ENCODE data around the gene CRISPLD2.
"Not testable (repeated sequence)": the region's sequence is repeated elsewhere in the genome, so short reads cannot be mapped to it uniquely, and the experiment has no call there.

CRISPLD2 gene

GRCh38 chr16:84931107-84931494, 111.3 kb downstream of the CRISPLD2 start:
- no peak for DNase-seq (ENCODE audit: low spot score)

DNA sequence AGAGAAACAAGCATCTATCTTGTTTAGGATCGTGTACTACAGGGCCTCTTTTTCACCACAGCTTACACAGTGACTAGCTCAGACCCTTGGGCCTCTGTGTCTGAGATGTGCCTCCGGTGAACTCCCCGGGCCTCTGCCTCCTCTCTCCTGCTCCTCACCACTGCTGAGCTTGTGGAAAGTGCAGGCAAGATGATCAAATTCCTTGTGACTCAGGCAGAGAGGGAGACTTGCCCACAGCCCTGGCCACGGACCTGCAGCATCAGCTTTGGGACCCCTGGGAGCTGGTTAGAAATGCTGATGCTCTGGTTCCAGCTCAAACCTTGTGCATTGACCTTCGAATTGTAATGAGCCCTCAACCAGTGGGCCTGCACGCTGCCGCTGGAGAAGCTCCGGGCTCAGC, 111.7 kb downstream of the CRISPLD2 start:
- no peak for DNase-seq (ENCODE audit: low spot score)

DNA sequence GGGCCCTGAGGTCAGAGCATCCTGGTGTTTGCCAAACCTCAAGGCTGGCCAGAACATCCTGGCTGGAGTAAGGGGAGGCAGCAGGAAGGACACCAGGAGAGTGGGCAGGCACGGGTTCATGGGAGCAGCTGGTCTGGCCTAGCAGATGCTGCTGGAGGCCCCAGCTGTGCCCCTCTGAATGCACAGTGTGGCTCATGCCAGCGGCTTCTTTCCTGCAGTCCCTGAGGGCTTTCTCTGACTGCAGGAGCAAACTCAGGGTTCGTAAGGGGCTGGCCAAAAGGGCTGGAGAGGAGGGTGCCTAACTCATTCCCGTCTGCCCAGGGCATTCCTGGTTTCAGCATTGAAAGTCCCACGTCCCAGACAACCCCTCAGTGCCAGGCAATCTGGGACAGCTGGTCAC, 112.9 kb downstream of the CRISPLD2 start:
- no peak for DNase-seq (ENCODE audit: low spot score)

GRCh38 chr16:84933774-84934631, 114.2 kb downstream of the CRISPLD2 start:
- no peak for DNase-seq (ENCODE audit: low spot score)

DNA sequence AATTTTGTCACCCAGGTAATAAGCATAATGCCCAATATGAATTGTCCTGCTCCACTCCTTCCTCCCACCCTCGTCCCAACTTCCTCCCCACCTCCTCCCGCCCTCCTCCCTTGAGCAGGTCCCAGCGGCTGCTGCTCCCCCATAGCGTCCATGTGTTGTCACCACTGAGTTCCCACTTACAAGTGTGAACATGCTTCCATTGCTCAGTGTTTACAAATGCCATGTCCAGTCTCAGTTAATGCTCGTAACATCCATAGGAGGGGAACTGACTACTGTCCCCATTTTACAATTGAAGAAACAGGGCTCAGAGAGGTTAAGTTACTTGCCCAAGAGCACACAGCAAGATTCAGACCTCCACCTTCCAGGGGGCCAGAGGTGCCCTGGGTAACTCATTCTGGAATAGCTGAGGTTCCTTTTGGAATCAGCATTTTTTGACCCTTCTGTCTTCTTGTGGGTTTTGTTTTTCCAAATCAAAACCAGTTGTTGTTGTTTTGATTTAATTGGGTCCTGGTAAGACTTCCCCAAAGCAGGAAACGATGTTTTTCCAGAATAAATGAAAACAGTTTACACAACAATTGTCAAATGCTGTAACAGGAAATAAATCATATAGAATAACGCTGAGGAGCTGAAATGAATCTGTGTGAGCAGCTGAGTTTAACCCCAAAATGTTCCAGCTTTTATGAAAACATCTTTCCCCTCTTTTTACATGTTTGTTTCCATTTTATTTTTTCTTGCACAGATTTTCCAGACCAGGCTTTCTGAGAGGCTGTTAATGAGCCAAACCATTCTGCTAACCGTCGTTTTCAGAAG, 117.6 kb downstream of the CRISPLD2 start:
- no peak for DNase-seq (ENCODE audit: low spot score)

DNA sequence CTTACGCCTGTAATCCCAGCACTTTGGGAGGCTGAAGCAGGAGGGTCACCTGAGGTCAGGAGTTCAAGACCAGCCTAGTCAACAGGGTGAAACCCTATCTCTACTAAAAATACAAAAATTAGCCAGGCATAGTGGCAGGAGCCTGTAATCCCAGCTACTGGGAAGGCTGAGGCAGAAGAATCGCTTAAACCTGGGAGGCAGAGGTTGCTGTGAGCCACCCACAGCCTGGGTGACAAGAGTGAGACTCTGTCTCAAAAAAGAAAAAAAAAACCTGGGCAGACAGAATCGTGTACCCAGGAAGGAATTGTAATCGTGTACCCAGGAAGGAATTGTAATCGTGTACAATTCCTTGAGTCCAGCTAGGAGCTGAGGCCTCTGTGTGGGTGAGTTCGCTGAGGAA, 118.8 kb downstream of the CRISPLD2 start:
- not testable (repeated sequence) for DNase-seq (ENCODE audit: low spot score)

GRCh38 chr16:84940670-84941551, 121.1 kb downstream of the CRISPLD2 start:
- no peak for DNase-seq (ENCODE audit: low spot score)

DNA sequence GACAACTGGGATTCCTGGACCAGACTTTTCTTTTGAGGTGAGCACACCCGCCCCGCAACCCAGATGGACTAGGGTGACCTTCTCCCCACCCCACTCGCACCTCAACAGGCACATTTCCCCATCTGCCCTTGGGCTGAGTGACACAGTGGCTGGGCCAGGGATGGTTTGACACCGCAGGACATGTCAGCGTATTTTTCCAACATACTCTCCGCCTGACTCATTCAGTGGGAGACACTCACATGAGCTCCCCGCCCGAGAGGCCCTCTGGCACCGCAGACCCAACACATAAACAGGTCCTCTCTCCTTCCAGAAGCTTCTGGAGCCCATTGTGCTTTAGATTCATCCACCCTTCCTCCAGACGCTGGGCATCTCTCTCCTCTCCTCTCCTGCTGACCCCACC, 122.1 kb downstream of the CRISPLD2 start:
- no peak for DNase-seq (ENCODE audit: low spot score)

DNA sequence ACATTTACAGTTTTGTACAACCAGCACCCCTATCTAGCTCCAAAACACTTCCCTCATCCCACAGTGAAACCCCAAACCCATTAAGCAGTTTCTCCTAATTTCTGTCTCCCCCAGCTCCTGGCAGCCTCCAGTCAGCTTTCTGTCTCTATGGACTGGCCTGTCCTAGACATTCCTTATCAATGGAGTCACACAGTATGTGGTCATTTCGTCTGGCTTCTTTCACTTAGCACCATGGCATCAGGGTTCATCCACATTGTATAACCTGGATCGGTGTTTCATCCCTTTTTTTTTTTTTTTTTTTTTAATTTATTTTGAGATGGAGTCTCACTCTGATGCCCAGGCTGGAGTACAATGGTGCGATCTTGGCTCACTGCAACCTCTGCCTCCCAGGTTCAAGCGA, 123.0 kb downstream of the CRISPLD2 start:
- DNase-seq (ENCODE audit: low spot score), result no peak

GRCh38 chr16:84943620-84944019, 123.8 kb downstream of the CRISPLD2 start:
- no peak for DNase-seq (ENCODE audit: low spot score)

DNA sequence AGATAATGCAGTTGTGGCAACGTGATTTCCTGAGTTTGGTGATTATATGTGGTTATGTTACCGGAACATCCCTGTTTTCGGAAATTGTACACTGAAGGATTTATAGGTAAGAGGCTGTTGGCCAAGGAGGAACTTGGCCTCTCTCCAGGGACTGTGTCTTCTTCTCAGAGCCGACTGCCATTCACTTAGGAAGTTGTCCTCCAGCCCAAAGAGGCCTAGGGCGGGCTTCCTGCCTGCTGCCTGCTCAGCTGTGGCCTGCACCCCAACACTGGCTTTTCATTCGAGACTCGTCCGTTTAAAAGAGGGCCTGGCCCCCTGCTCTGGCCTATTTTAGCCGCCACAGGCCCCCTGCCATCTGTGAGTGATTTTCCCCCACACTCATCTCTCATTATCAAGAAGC, 127.2 kb downstream of the CRISPLD2 start:
- no peak for DNase-seq (ENCODE audit: low spot score)

DNA sequence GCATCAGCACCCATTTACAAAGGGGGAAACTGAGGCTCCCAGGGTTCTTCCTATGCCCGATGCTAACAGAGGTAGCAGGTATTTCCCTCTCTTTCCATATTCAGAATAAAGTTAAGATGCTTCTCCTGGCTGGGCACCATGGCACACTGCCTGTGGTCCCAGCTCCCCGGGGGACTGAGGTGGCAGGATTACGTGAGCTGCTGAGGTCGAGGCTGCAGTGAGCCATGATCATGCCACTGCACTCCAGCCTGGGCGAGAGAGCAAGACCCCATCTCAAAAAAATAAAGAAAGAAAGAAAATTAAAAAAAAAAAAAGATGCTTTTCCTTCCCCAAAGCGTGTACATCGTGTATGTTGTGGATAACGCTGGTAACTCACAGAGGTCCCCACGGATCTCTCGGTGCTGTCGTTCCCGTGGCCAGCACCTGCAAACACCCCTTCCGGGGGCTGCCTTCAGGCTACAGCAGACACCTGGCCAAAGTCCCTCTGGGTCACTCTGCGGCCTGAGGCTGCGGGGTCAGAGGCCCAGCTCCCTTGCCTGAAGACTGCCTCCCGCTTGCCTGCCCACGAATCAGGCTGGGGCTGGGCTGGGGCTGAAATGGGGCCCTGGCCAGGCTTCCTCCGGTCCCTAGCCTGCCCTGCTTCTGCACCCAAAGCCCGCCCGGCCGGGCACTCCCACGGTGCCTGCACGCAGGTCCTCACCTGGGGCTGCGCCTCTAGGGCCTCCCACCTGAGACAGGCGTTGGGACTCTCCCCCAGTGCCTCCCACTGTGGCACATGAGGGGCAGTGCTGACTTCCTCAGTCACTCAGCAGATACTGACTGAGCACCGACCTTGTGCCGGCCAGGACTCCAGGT, 128.4 kb downstream of the CRISPLD2 start:
- DNase-seq (ENCODE audit: low spot score), result peak; percentile 47

GRCh38 chr16:84948851-84949610, 129.2 kb downstream of the CRISPLD2 start:
- no peak for DNase-seq (ENCODE audit: low spot score)

GRCh38 chr16:84949772-84950436, 130.1 kb downstream of the CRISPLD2 start:
- no peak for DNase-seq (ENCODE audit: low spot score)

DNA sequence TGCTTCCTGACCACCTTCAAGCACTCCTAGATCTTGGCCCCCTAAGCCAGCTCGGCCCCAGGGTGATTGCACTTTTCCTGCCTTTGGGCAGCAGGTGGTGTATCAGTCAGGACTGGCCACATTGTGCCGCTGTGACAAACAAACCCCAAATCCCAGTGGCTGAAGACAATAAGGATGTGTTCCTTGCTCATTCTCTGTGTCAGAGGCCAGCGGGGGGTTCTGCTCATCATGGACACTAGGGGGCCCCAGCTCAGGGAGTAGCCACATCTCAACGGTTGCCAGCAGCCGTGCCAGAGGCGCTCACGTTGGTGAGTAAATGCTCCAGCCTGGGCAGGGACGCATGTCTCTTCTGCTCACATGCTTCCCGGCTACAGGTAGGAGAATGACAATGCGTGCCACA, 131.1 kb downstream of the CRISPLD2 start:
- peak; percentile 56 for DNase-seq (ENCODE audit: low spot score)

DNA sequence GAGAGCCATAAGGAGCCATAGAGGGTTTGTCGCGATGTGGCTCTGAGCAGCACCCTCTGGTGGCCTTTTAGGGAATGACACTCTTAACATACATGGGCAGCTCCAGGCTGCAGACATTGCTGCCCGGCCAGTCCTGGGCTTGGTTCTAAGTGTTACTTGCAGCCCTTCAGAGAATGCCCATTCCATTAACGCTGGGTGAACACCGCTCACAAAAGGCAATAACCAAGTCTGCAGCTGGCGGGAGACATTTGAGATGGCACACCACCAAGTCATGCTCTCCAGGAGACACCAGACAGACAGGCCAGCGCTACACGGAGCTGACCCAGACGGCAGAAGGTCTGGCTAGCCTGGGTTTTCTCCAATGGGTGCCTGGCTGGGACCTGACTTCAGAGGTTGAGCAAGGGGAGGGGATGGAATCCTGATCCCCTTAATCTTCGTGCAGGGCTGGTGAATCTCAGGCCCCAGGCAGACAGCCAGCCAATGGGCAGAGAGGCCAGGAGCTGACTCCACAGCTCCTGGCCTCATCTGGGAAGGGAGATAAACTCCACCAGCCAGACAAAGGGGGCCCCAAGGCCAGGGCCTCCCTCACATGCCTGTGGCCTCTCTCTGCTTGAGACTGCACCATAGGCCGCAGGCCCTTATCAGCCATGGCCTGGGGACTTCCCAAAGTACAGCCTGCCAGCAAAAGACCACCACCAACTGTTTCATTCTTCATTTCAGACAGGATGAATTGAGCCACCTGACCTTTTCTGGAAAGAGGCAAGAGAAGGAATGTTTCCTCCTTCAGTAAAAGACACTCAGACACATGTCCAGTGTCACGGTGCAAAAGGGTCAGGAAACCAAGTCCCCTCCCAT, 132.8 kb downstream of the CRISPLD2 start:
- DNase-seq (ENCODE audit: low spot score), result peak; percentile 90

DNA sequence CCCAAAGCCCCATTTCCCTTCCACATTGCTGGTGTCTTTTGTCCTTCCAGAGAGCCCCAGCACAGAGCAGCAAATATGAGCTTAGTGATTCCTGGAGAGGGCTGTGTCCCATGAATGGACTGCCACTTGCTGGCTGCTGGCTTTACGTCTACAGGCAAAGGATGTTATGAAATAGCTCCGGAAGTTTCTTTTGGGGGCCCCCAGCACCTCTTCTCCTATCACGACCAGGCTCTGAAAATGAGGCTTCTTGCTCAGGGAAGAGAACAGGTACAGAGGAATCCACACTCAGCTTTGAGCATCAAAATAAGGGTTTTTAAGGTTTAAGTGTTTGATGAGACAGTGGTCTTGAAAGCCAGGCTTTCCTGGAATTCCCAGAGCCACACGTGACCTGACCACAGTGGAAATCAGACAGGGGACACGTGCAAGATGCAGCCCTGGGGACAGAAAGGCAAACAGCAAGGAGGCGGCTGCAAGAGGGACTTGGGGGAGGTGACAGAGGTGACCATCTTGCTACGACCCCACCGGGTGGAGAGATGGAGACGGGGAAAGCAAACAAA, 133.5 kb downstream of the CRISPLD2 start:
- no peak for DNase-seq (ENCODE audit: low spot score)

- no peak for DNase-seq (ENCODE audit: low spot score)
These were observed 135.6 kb downstream of the CRISPLD2 start for GRCh38 chr16:84955427-84955826.

DNA sequence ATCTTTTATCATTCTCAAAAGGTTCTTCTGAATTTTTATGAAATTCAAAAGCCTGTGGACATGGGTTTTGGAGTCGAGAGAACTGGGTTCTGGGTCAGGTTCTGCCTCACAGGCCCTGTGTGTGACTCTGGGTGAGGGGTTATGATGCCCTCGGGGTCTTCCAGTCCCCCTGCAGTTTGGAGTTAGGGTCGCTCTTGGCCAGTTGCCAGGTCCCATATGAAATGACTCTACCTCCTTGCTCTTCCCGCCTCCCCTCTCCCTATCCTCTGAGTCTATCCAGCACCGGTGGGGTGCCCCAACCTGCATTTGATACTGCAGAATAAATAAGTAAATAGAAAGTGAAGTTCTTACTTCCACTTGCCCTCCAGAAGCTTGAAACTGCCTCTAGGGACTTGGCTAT, 137.4 kb downstream of the CRISPLD2 start:
- no peak for DNase-seq (ENCODE audit: low spot score)

Measured in HuH-7.5 (cell line).